Stomach (tissue), 4 donors: ENCODE measurements around the gene PRKCQ.

ENCODE experiments used
- POLR2A ChIP-seq, 4 donors: fragments of 450-650 bp; IDR thresholded peaks; one replicate each; pipeline ENCODE4 v1.6.1; 2016; ENCODE audit warnings: antibody characterized with exemption in 4 of 4, control low read depth in 2 of 4, mild to moderate bottlenecking in 1 of 4, moderate library complexity in 1 of 4
- TF ChIP-seq, protein P1 (sequence below), 7 experiments: fragments of 450-650 bp in 4 of 7; fragments of 200-600 bp in 3 of 7; sonication (generic) in 3 of 7; IDR thresholded peaks; one replicate each; pipeline ENCODE4 v1.5.1; 2016 to 2019; ENCODE audit warnings: antibody characterized with exemption in 7 of 7, control low read depth in 2 of 7, mild to moderate bottlenecking in 1 of 7

DNA sequence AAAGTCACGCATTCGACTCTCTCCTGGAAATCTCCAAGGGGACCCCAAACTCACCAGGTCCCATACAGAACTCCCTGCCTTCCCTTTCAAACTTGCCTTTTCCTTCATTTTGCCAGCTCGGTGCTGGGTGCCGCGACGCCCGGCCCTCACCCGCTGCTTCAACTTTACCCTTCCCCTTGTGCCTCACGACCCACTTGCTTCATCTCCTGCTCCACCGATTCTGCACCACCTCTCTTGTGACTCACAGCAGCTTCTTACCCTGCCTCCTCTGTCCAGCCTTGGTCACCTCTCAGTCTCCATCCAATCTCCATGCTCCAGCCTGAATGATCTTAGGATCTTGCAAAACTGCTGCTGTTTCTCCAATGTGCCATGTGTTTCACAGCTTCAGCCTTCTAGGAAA, 59.9 kb downstream of the PRKCQ start:
- no peak for TF ChIP-seq POLR2A (IDR thresholded peaks at IDR 0.05)
- TF ChIP-seq, protein P1, sequence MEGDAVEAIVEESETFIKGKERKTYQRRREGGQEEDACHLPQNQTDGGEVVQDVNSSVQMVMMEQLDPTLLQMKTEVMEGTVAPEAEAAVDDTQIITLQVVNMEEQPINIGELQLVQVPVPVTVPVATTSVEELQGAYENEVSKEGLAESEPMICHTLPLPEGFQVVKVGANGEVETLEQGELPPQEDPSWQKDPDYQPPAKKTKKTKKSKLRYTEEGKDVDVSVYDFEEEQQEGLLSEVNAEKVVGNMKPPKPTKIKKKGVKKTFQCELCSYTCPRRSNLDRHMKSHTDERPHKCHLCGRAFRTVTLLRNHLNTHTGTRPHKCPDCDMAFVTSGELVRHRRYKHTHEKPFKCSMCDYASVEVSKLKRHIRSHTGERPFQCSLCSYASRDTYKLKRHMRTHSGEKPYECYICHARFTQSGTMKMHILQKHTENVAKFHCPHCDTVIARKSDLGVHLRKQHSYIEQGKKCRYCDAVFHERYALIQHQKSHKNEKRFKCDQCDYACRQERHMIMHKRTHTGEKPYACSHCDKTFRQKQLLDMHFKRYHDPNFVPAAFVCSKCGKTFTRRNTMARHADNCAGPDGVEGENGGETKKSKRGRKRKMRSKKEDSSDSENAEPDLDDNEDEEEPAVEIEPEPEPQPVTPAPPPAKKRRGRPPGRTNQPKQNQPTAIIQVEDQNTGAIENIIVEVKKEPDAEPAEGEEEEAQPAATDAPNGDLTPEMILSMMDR (IDR thresholded peaks at IDR 0.05), result no peak
